Measurements from ENCODE around the gene MYOCD.

Gene MYOCD

DNA sequence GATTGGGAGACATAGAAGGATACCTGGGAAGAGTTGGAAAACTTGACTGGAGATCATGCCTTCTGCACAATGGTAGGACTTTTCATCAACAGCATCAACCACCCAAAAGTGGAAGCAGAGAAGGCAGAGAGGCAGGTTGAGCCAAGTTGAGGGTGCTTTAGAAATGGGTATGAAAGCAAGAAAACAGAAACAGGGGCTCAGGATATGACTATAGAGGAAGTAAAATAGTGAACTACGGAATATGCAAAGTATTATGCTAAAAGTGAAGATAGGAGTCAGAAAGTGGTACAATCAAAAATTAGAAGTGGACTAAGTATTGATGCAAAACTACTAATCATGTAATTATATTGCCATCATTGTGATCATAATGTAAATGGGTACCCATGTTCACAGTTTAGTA lies 107.5 kb downstream of the MYOCD start:
- DNase-seq: no peak

- DNase-seq: no peak
These were observed 123.4 kb downstream of the MYOCD start for GRCh38 chr17:12789075-12789480.

DNA sequence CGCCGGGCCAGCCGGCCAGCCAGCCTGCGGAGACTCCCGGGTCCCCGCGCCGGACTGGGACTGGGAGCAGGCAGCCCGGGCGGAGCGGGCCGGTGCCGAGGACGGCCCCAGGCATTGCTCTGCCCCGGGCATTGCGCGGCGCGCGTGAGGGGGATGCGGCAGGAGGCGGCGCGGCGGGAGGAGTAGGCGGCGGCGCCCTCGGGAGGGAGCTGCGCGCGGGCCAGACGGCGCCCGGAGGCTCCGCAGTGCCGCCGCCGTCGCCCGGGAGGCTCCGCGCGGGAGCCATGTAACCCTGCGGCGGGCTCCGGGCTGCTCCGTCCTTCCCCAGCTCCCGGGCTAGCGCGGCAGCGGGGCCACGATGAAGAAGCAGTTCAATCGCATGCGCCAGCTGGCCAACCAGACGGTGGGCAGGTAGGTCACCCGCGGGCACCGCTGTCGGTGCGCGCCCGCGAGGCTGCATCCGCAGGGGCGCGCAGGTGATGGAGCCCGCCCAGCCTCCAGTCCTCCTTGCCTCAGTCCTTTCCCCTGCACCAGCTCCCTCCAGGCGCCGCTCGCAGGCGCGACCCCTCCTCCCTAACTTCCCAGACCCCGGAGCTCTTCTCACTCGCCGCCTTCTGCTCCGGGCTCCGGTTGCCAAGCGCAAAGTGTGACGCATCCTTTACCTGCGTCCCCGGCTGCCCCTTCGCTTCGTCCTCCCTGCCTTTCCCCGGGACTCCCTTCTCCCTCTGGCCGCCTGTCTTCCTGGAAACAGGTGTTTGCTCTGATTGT lies 124.0 kb downstream of the MYOCD start, which contains the start of gene ARHGAP44:
Gene ARHGAP44, plus strand, starts transcription at position 18 of the 768 bp plus-strand sequence. Its CDS starts 341 bp downstream, at position 359.
- no peak for DNase-seq

DNA sequence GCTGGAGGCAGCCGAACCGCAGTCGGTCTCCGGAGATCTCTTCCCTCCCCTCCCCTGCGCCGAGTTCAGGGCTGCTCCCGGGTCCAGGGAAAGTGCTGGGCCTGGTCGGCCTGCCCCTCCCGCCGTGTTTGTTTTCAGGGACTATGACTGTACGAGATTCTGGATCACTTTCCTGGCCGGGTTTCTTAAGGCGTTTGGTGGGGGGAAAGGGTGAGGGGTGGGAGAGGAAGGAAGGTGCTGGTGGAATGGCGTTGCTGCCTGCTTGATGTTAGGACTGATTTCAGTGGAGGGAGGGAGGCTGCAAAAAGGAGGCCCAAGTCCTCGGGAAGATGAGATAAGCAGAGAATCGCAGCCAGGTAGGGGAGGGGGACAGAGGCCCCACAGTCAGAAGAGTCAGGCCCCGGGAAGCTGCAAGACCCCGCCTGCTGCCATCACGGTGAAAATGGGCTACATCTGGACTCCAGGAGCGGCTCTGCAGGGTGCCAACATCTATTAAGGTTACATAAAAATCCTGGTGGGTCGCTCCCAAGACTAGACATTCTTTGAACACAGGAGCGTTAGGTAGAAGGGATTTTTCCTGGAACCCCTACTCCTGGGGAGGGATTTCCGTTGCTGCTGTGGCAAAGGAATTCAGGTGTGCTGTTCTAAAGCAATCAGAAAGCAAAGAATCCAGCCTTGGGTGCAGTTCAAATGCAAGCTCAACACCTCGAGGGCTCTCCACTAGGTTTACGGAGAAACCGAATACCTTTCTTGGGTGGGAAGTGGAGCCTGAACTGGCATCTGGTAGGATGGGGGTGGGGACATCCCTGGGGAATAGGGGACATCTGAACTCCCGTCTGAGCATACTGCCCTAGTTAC lies 124.8 kb downstream of the MYOCD start:
- DNase-seq: peak; percentile 31

- no peak for DNase-seq
These were observed 129.3 kb downstream of the MYOCD start for GRCh38 chr17:12794919-12795532.

DNA sequence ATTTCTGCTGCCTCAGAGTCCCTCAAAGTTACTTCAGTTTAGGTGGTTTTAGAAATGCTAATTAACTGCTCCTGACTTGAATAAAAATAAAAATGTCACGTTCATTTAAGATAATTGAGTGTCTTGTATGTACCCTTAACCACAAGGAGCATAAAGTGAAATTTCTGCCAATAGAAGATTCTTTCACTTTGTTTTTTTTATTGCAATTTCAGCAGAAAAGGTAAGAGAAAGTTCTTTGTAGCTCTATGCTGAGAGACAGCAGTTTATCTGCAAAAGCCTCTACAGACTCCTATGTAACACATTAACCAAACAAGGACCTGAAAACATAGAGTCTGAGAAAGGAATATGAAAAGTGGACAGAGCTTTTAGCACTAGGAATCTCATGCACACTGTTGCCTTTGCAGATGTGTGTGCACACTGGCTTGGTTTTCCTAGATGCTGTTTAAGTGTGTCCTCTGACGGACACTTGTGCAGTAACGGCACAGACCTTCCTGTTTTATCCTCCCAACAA lies 135.2 kb downstream of the MYOCD start:
- DNase-seq: no peak

DNA sequence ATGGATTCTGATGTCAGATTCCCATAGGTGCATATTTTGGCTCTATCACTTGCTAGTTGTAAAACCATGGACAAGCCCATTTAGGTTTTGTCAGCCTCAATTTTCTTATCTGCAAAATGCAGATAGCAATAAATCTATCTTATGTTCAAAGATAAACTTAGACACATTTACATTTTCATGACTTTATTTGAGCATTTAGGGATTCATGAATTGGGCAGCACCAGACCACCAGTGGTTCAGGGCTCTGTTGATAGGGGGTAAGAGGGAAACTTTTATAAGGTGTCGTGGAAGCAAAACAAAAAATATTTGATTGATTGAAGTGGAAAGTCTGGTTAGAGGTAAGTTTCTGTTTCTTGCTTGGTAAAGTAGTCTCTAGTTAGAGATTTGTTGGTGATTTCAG lies 140.9 kb downstream of the MYOCD start:
- no peak for DNase-seq

GRCh38 chr17:12808723-12809122 lies 143.0 kb downstream of the MYOCD start:
- DNase-seq: no peak

GRCh38 chr17:12812877-12813276 lies 147.2 kb downstream of the MYOCD start:
- no peak for DNase-seq

DNA sequence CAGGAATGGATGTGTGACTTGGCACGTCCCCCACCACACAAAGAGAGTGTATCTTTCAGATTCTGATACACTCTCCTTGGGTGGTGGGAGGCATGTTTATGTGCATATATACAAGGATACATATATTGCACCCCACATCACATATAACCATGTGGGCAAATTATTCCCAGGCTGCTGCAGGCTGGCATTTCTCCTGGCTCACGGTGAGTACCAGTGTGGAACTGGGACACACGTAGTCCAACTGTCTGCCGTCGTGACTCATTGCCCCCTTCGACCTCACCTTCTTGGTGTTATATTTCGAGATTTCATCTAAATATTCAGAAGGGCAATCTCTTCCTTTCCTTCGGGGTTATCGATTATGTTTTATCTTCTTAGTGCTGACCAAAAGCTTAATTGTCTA lies 148.0 kb downstream of the MYOCD start:
- DNase-seq: no peak

DNA sequence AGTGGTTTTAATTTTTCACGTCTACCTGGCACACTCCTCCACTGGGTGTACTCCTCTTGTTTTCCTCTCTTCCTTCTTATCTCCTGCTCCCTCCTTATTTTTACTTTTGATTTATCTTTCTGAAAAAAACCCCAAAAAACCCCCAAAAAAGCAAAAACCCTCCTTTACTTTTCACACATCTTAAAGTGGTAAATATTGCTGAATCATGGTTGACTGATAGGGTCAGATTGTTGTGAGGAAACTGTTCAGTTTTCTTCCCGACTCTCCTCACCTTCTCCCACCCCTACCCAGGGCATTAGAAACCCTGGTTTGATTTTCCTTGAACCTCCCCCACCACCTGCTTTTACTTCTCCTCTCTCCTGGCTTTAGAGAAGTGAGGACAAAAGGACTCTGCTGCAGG lies 149.0 kb downstream of the MYOCD start:
- DNase-seq: no peak

DNA sequence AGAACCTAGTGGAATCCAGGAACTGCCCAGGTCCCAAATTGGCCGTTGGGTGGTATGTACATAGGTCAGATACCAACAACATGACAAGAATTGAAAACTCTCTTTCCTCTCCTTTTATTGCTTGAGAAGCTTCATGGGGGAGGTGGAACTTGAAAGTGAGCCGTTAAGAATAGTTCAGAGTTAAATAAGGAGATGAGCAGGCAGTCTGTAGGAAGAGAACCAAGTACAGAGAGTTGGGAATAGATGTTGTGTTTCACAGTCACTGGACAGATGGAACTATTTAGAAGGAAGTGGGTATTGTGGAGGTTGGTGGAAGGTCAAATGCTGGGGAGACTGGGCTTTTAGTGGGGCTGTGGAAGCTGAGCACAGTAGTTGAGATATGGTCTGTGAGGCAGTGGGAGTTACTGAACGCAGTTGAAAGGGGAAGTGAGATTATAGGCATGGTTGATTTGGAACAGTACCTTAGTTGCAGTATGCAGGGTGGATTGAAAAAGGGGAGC lies 150.0 kb downstream of the MYOCD start:
- DNase-seq: no peak
